ENCODE results near the gene PTPRD.

DNA sequence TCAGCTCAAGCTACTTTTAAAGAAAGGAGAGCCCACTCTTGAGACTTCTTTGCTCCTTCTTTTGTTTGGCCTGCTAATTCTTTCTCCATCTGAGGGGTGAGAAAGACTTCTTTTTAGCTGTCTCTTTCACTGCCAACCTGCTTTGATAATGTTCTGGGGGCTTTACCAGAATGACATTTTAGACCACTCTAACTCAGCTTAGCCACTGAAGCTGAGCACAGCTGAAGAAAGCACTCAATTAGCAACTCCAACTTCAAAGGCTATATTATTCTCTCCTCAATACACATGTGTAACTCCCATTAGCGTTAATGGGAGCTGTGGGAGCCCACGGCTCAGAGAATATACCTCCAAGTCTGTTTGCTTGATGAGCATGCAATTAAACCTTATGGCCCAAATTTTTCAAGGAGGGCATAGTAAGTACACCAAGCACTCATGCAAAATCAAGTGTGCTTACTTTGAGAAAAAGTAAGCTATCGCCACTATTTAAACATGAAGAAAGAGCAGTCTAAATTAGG is 1997.8 kb downstream of the PTPRD start:
- TF ChIP-seq, protein P1, sequence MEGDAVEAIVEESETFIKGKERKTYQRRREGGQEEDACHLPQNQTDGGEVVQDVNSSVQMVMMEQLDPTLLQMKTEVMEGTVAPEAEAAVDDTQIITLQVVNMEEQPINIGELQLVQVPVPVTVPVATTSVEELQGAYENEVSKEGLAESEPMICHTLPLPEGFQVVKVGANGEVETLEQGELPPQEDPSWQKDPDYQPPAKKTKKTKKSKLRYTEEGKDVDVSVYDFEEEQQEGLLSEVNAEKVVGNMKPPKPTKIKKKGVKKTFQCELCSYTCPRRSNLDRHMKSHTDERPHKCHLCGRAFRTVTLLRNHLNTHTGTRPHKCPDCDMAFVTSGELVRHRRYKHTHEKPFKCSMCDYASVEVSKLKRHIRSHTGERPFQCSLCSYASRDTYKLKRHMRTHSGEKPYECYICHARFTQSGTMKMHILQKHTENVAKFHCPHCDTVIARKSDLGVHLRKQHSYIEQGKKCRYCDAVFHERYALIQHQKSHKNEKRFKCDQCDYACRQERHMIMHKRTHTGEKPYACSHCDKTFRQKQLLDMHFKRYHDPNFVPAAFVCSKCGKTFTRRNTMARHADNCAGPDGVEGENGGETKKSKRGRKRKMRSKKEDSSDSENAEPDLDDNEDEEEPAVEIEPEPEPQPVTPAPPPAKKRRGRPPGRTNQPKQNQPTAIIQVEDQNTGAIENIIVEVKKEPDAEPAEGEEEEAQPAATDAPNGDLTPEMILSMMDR (IDR thresholded peaks at IDR 0.05) = no peak
- TF ChIP-seq POLR2A (IDR thresholded peaks at IDR 0.05) = no peak

Measured in Peyer's patch (tissue), 4 donors.